DOHH2 (cell line): ENCODE data around the gene ERBB2.
A peak's percentile ranks its signal among the peaks of the same experiment; 100 is the strongest.

Source experiments
- H3F3A ChIP-seq: fragments of 200-600 bp; sonication (generic), shearing (Covaris generic); 2 replicates; pipeline ENCODE4 v1.6.0; 2016; ENCODE audit warnings: antibody characterized with exemption, mild to moderate bottlenecking; ENCODE audit not compliant: control insufficient read depth, insufficient read depth
- H3K27ac ChIP-seq: fragments of 200-600 bp; sonication (generic); 2 replicates; pipeline ENCODE4 v1.5.1; 2014; ENCODE audit warnings: low read depth, mild to moderate bottlenecking, low read length, moderate library complexity
- H3K27me3 ChIP-seq: fragments of 200-600 bp; sonication (generic); 2 replicates; pipeline ENCODE4 v1.6.1; 2014; ENCODE audit warnings: mild to moderate bottlenecking, low read length, mixed read lengths; ENCODE audit not compliant: control insufficient read depth
- H3K36me3 ChIP-seq: fragments of 200-600 bp; sonication (generic); 2 replicates; pipeline ENCODE4 v1.6.1; 2014; ENCODE audit warnings: mild to moderate bottlenecking, low read length, moderate library complexity, mixed read lengths; ENCODE audit not compliant: control insufficient read depth
- H3K4me1 ChIP-seq: fragments of 200-600 bp; sonication (generic); 2 replicates; pipeline ENCODE4 v1.6.1; 2014; ENCODE audit warnings: mild to moderate bottlenecking, low read length, mixed read lengths; ENCODE audit not compliant: control insufficient read depth
- H3K4me2 ChIP-seq: fragments of 200-600 bp; sonication (generic); 2 replicates; pipeline ENCODE4 v1.6.0; 2014; ENCODE audit warnings: mild to moderate bottlenecking, low read length, moderate library complexity
- H3K4me3 ChIP-seq: fragments of 200-600 bp; sonication (generic); 2 replicates; pipeline ENCODE4 v1.5.1; 2014; ENCODE audit warnings: mild to moderate bottlenecking, low read length, mixed read lengths
- H3K79me2 ChIP-seq: fragments of 200-600 bp; sonication (generic); 2 replicates; pipeline ENCODE4 v1.6.1; 2014; ENCODE audit warnings: mild to moderate bottlenecking, low read length, mixed read lengths; ENCODE audit not compliant: control insufficient read depth
- H3K9me2 ChIP-seq: fragments of 200-600 bp; sonication (generic); replicated peaks from 2 replicates; pipeline ENCODE4 v1.6.1; 2014; ENCODE audit warnings: mild to moderate bottlenecking, low read length, mixed read lengths; ENCODE audit not compliant: control insufficient read depth
- H3K9me3 ChIP-seq: fragments of 200-600 bp; sonication (generic); 2 replicates; pipeline ENCODE4 v1.6.1; 2014; ENCODE audit warnings: antibody characterized with exemption, low read length, mixed read lengths; ENCODE audit not compliant: control insufficient read depth, insufficient read depth
- H4K20me1 ChIP-seq: fragments of 200-600 bp; sonication (generic); 2 replicates; pipeline ENCODE4 v1.6.0; 2014; ENCODE audit warnings: low read depth, mild to moderate bottlenecking, antibody characterized with exemption, low read length, moderate library complexity; ENCODE audit not compliant: control insufficient read depth, insufficient read depth
- EZH2phosphoT487 ChIP-seq: fragments of 200-600 bp; sonication (generic); IDR thresholded peaks from 2 replicates; pipeline ENCODE4 v1.6.1; 2017; ENCODE audit warnings: borderline replicate concordance, mild to moderate bottlenecking, antibody characterized with exemption, low read length, moderate library complexity, mixed read lengths
- TF ChIP-seq, protein P1 (sequence below): fragments of 200-600 bp; sonication (generic); IDR thresholded peaks from one replicate; pipeline ENCODE4 v1.5.1; 2014; ENCODE audit warnings: antibody characterized with exemption, mild to moderate bottlenecking, low read depth, low read length; ENCODE audit not compliant: poor library complexity, severe bottlenecking

The ERBB2 gene

DNA sequence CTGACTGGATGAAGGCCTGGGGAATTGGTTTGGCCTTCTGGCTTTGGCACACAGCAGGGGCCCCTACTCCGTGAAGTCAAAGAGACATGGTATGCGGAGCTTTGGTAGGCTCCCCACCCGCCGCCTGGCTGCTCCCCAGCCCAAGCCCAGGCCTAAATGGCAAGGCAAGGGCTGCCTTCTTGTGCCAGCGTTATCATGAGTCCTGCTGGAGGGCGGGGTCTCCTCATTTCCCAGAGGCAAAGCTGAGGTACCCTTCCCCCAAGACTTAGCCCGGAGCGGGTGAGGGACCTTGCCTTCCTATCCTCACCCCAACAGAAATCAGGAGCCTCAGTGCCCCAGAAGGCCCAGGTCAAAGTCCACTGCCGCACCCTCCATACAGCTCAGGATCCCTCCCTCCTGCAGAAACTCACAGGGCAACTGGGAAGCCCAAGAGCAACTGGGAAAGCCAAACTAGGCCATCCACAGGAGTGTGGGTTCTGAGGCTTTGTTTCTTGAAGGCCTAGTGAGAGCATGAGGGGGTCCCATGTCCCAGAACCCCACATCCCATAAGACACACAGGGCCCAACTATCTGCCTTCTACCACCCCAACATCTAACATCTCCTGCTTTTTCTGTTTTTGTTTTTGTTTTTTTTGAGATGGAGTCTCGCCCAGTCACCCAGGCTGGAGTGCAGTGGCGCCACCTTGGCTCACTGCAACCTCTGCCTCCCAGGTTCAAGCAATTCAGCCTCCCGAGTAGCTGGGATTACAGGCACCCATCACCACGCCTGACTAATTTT lies 21.3 kb upstream of the ERBB2 start:
- Histone ChIP-seq H3K27me3 (no peaks in the 10 kb centered on the region), H3K79me2 (no peaks in the 10 kb centered on the region), H3K9me3 (no peaks in the 10 kb centered on the region), H3K9me2 (no peaks in the 10 kb centered on the region), H4K20me1 (no peaks in the 10 kb centered on the region), H3K4me3 (no peak overlapping the region), H3K36me3 (no peaks in the 10 kb centered on the region), H3F3A (peaks cover 2% of the 10 kb centered on the region; the same call in 1 of the 2 replicates), H3K4me1 (peaks cover 76% of the 10 kb centered on the region), H3K27ac (peak overlapping the region; percentile 38; the same call in 1 of the 2 replicates), H3K4me2 (0 out of 2 replicates have a peak overlapping the region, but pooled peaks have one; percentile 54)
- TF ChIP-seq, protein P1, sequence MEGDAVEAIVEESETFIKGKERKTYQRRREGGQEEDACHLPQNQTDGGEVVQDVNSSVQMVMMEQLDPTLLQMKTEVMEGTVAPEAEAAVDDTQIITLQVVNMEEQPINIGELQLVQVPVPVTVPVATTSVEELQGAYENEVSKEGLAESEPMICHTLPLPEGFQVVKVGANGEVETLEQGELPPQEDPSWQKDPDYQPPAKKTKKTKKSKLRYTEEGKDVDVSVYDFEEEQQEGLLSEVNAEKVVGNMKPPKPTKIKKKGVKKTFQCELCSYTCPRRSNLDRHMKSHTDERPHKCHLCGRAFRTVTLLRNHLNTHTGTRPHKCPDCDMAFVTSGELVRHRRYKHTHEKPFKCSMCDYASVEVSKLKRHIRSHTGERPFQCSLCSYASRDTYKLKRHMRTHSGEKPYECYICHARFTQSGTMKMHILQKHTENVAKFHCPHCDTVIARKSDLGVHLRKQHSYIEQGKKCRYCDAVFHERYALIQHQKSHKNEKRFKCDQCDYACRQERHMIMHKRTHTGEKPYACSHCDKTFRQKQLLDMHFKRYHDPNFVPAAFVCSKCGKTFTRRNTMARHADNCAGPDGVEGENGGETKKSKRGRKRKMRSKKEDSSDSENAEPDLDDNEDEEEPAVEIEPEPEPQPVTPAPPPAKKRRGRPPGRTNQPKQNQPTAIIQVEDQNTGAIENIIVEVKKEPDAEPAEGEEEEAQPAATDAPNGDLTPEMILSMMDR = no peak
- TF ChIP-seq EZH2phosphoT487 = no peak

- Histone ChIP-seq H3K4me1 (peaks cover 68% of the 10 kb centered on the region), H3K4me2 (peak overlapping the region; percentile 54)
Measured at GRCh38 chr17:39679521-39680192, 20.2 kb upstream of the ERBB2 start.

GRCh38 chr17:39683295-39683939 lies 16.4 kb upstream of the ERBB2 start:
- Histone ChIP-seq H3K9me3 (no peaks in the 10 kb centered on the region), H3K27ac (no peak overlapping the region), H3K4me3 (no peak overlapping the region), H4K20me1 (no peaks in the 10 kb centered on the region), H3K79me2 (no peaks in the 10 kb centered on the region), H3K4me1 (peaks cover 40% of the 10 kb centered on the region), H3K9me2 (no peaks in the 10 kb centered on the region), H3K4me2 (no peak overlapping the region), H3K36me3 (no peaks in the 10 kb centered on the region), H3K27me3 (no peaks in the 10 kb centered on the region), H3F3A (peaks cover 9% of the 10 kb centered on the region)
- no peak for TF ChIP-seq EZH2phosphoT487
- TF ChIP-seq, protein P1 = no peak

More at GRCh38 chr17:39679521-39680192, 20.2 kb upstream of the ERBB2 start:
- no peaks in the 10 kb centered on the region for H3K9me3 ChIP-seq
- no peaks in the 10 kb centered on the region for H3K36me3 ChIP-seq
- peak overlapping the region; percentile 31 for H3K4me3 ChIP-seq
- H3K27ac ChIP-seq = peak overlapping the region; percentile 38
- TF ChIP-seq EZH2phosphoT487 = no peak
- TF ChIP-seq, protein P1 = no peak
- no peaks in the 10 kb centered on the region for H3K9me2 ChIP-seq
- H3K79me2 ChIP-seq = no peaks in the 10 kb centered on the region
- H3F3A ChIP-seq = peaks cover 2% of the 10 kb centered on the region; the same call in 1 of the 2 replicates
- no peaks in the 10 kb centered on the region for H4K20me1 ChIP-seq
- no peaks in the 10 kb centered on the region for H3K27me3 ChIP-seq
